Activated T-helper 1 cell treated with anti-CD3 and anti-CD28 coated beads, Interleukin-12 subunit alpha, Interleukin-12 subunit beta, Interleukin-2, Interleukin-4 antibody, amounts not matched to agents 30 ng/mL and 10 ng/mL and 1 ng/mL, durations not matched to agents 14 hours and 24 hours and 36 hours (primary cell): ENCODE measurements around the gene FAM156A. TPM values are rescaled to one million over a fixed set of nuclear protein-coding genes. Genes with fewer than 3 reads are reported as not detected.
"Not testable (repeated sequence)": the region's sequence is repeated elsewhere in the genome, so short reads cannot be mapped to it uniquely, and the experiment has no call there.

Experiments used
- DNase-seq: peaks from one replicate; pipeline ENCODE4 v3.0.0; 2021; ENCODE audit warnings: low spot score
- H3K27ac Mint-ChIP-seq: one replicate; pipeline ENCODE4 v1.8.0; 2021; ENCODE audit warnings: mild to moderate bottlenecking, mixed read lengths
- H3K27me3 Mint-ChIP-seq: one replicate; pipeline ENCODE4 v1.8.0; 2022; ENCODE audit warnings: mild to moderate bottlenecking, moderate library complexity, mixed read lengths; ENCODE audit not compliant: insufficient read depth
- H3K36me3 Mint-ChIP-seq: one replicate; pipeline ENCODE4 v1.8.0; 2021; ENCODE audit warnings: low read depth, mixed read lengths
- H3K4me1 Mint-ChIP-seq: one replicate; pipeline ENCODE4 v1.8.0; 2021; ENCODE audit warnings: low read depth, mixed read lengths
- H3K4me3 Mint-ChIP-seq: one replicate; pipeline ENCODE4 v1.8.0; 2021; ENCODE audit warnings: mild to moderate bottlenecking, moderate library complexity, mixed read lengths
- H3K9me3 Mint-ChIP-seq: one replicate; pipeline ENCODE4 v1.8.0; 2021; ENCODE audit warnings: mixed read lengths
- intact Hi-C: fragments of 100-400 bp; cut with micrococcal nuclease; formaldehyde crosslinking; loops from one replicate; pipeline ENCODE4 v1.15.1; 2024
- total RNA-seq: library from RNA; stranded (reverse); gene quantifications from 2 replicates; pipeline ENCODE4 v1.2.3, GENCODE V29; 2022

The FAM156A gene
- total RNA-seq, 1 donor from 2014 or later: 24.1 TPM

DNA sequence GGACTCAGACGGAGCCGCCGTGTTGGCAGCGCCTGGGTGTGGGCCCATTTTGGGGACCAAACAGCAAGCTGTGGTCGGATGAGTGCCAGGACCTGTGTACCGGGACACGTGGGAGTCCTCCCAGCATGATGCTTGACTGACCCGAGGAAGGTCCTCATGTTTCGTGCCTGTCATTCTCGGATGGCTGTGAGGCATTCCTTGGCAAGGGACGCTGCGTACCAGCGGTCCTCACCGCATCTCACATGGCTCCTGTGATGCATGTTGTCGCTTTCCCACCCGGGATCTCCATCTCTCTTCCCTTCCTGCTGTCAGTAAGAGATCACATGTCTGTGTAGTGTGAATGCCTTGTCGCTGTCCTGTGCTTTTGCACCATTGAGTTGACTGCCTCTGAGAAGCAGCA lies 50.4 kb downstream of the FAM156A start:
- intact Hi-C loops, H3K27ac Mint-ChIP-seq, H3K4me1 Mint-ChIP-seq: not testable (repeated sequence)

DNA sequence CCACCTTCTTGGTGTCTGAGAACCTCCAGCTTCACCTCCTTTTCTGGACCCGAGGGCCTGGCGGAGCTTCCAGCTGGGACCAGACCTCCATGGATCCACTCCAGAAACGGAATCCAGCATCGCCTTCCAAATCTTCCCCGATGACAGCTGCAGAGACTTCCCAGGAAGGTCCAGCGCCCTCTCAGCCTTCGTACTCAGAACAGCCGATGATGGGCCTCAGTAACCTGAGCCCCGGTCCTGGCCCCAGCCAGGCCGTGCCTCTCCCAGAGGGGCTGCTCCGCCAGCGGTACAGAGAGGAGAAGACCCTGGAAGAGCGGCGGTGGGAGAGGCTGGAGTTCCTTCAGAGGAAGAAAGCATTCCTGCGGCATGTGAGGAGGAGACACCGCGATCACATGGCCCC lies 51.2 kb downstream of the FAM156A start:
- H3K36me3 Mint-ChIP-seq, H3K9me3 Mint-ChIP-seq, H3K27ac Mint-ChIP-seq, H3K4me1 Mint-ChIP-seq, H3K27me3 Mint-ChIP-seq, intact Hi-C loops, DNase-seq, H3K4me3 Mint-ChIP-seq: not testable (repeated sequence)

More for the DNA sequence above, 50.4 kb downstream of the FAM156A start:
- H3K36me3 Mint-ChIP-seq, H3K9me3 Mint-ChIP-seq, DNase-seq, H3K4me3 Mint-ChIP-seq, H3K27me3 Mint-ChIP-seq: not testable (repeated sequence)

DNA sequence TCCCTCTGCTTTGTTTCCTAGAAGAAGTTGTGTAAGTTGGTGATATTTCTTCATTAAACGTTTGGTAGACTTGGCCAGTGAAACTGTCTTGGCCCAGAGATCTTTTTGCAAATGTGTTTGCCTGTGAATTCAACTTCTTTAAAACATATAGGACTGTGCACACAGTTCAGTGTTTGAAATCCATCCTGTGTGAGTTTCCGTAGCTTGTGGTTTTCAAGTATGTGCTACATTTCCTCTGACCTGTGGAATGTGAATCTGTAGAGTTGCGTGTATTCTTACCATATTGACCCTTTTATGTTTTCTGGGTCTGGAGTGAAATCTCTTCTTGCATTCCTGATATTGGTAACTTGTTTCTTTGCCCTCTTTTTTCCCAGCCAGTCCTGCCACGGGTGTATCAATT lies 52.2 kb downstream of the FAM156A start:
- H3K9me3 Mint-ChIP-seq, H3K27ac Mint-ChIP-seq, intact Hi-C loops: not testable (repeated sequence)

DNA sequence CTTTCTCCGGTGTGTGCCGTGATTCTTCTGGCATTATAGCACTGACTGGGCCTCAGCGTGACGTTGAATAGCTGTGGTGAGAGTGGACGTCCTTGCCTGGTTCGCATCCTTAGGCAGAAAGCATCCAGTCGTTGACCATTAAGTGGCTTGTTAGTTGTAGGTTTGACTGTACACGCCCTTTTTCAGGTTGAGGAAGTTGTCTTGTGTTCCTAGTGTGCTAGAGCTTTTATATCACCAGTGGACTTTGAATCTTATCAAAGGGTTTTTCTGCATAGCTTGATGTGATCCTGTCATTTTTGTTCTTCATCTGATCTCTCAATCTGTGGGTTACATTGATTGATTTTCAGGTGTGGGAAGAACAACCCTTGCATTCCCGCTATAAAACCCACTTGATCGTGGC lies 52.8 kb downstream of the FAM156A start:
- DNase-seq, intact Hi-C loops, H3K4me1 Mint-ChIP-seq, H3K27ac Mint-ChIP-seq, H3K27me3 Mint-ChIP-seq, H3K4me3 Mint-ChIP-seq, H3K9me3 Mint-ChIP-seq, H3K36me3 Mint-ChIP-seq: not testable (repeated sequence)

More for the DNA sequence above, 52.2 kb downstream of the FAM156A start:
- not testable (repeated sequence) for H3K36me3 Mint-ChIP-seq, H3K4me3 Mint-ChIP-seq, DNase-seq, H3K4me1 Mint-ChIP-seq, H3K27me3 Mint-ChIP-seq

Other genes starting within 250 kb of the FAM156A start
- not detected in 2 replicates for gene SSX2B, start 207.3 kb downstream of the FAM156A start, total RNA-seq
- not detected in 2 replicates for gene SPANXN5, start 161.1 kb downstream of the FAM156A start, total RNA-seq
- gene XAGE5, start 147.2 kb downstream of the FAM156A start, total RNA-seq: not detected in 2 replicates
- gene XAGE3, start 90.4 kb downstream of the FAM156A start, total RNA-seq: not detected in 2 replicates
- 18.6 and 24.1 TPM in 2 replicates for gene FAM156B, start 61.2 kb downstream of the FAM156A start, total RNA-seq
- not detected in 2 replicates for gene GPR173, start 90.3 kb upstream of the FAM156A start, total RNA-seq
- gene TSPYL2, start 123.8 kb upstream of the FAM156A start, total RNA-seq: 37.5 and 40.3 TPM in 2 replicates
- 6.8 and 9.2 TPM in 2 replicates for gene KANTR, start 135.6 kb upstream of the FAM156A start, total RNA-seq